Measurements from ENCODE around the gene DOCK11. TPM values are rescaled to one million over a fixed set of nuclear protein-coding genes. Genes with fewer than 3 reads are reported as not detected.

Gene DOCK11
- total and polyA plus RNA-seq, 2 donors (not counting 3 experiments of a cell fraction or from before 2014, with no cell fraction given), result 0.37 to 0.86 TPM

DNA sequence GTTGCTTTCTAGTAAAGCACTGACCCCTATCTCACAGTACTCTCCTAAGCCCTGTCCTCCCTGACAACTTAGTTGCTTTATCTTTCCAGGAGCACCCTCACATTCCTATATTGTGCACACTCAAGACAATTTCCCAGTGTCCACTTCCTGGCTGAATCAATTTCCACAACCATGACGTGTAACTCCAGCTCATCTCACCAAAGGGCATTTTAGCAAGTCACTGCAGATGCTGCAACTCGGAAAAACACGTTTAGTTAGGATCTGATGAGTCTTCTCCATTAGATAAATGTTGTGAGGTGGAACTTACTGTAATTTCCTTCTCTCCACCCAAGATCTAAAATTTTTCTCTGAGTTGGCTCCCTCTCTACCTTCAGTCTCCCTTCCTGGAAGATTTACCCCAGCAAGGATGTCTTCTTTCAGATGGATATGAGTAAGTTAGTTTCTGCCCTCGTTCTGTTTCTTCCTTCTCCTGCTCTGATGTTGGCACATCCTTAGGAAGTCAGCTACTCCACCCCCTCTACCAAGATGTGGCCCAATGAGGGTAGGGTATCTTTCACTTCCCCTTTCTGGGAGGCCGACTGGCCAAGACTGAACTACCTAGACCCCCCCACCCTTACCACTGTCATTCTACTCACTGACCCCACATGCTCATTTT is 203.0 kb downstream of the DOCK11 start:
- peaks cover 21% of the 10 kb centered on the region for H3K4me1 ChIP-seq (ENCODE audit: control insufficient read depth, extremely low read depth, insufficient read depth, low read length)
- H3K9me3 ChIP-seq (replicated peaks; ENCODE audit: control insufficient read depth, insufficient read depth, low read length), result no peaks in the 10 kb centered on the region
- intact Hi-C loops (cut with micrococcal nuclease) (no loop called here), dilution Hi-C loops (cut with MboI; ENCODE audit: extremely low pct_ligation_motif_present, low sequenced_read_pairs) (no loop called here)
- H3K36me3 ChIP-seq (ENCODE audit: control insufficient read depth in 2 of 2, extremely low read depth in 1 of 2, insufficient read depth in 2 of 2, low read length in 2 of 2), result no peaks in the 10 kb centered on the region
- peak overlapping the region; percentile 26 for H2AFZ ChIP-seq (ENCODE audit: low read depth, low read length)
- peak; percentile 1 for DNase-seq (ENCODE audit: low read depth, low spot score)
- no peaks in the 10 kb centered on the region for H3K79me2 ChIP-seq (ENCODE audit: control insufficient read depth, insufficient read depth, low read length)
- POLR2A ChIA-PET, result no interaction called here
- no peak overlapping the region for H3K4me2 ChIP-seq (ENCODE audit: insufficient read depth, low read length)
- CTCF ChIA-PET, result no interaction called here
- no TSS peak for BruUV-seq (replicated peaks)
- no peak overlapping the region for H3K4me3 ChIP-seq (replicated peaks in 1 of 3; ENCODE audit: insufficient read depth in 1 of 3, low read depth in 1 of 3, low read length in 3 of 3)
- peak; percentile 28 for FAIRE-seq
- H4K20me1 ChIP-seq (replicated peaks; ENCODE audit: control insufficient read depth, extremely low read depth, insufficient read depth, low read length), result no peaks in the 10 kb centered on the region
- H3K27ac ChIP-seq (ENCODE audit: insufficient read depth, low read depth, low read length), result no peak overlapping the region
- no peak overlapping the region for H3K9ac ChIP-seq (replicated peaks; ENCODE audit: extremely low read depth, insufficient read depth, low read length)
- TF ChIP-seq, protein P1, sequence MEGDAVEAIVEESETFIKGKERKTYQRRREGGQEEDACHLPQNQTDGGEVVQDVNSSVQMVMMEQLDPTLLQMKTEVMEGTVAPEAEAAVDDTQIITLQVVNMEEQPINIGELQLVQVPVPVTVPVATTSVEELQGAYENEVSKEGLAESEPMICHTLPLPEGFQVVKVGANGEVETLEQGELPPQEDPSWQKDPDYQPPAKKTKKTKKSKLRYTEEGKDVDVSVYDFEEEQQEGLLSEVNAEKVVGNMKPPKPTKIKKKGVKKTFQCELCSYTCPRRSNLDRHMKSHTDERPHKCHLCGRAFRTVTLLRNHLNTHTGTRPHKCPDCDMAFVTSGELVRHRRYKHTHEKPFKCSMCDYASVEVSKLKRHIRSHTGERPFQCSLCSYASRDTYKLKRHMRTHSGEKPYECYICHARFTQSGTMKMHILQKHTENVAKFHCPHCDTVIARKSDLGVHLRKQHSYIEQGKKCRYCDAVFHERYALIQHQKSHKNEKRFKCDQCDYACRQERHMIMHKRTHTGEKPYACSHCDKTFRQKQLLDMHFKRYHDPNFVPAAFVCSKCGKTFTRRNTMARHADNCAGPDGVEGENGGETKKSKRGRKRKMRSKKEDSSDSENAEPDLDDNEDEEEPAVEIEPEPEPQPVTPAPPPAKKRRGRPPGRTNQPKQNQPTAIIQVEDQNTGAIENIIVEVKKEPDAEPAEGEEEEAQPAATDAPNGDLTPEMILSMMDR (IDR thresholded peaks at IDR 0.05; ENCODE audit: extremely low read depth in 1 of 2, insufficient read depth in 1 of 2, low read depth in 1 of 2, low read length in 2 of 2), result no peak
- TF ChIP-seq POLR2AphosphoS5 (IDR thresholded peaks at IDR 0.05; ENCODE audit: insufficient read depth, low read depth, low read length) (no peak), MYC (IDR thresholded peaks at IDR 0.05; ENCODE audit: low read depth, low read length) (no peak), MAX (IDR thresholded peaks at IDR 0.05; ENCODE audit: insufficient read depth, insufficient read length) (no peak), POLR2A (IDR thresholded peaks at IDR 0.05; ENCODE audit: low read depth, low read length) (no peak), GATA2 (IDR thresholded peaks at IDR 0.05; ENCODE audit: insufficient read depth, insufficient read length, low read depth, low read length) (no peak), EZH2 (IDR thresholded peaks at IDR 0.05; ENCODE audit: borderline replicate concordance, low read depth, low read length, severe bottlenecking) (no peak), JUN (IDR thresholded peaks at IDR 0.05; ENCODE audit: borderline replicate concordance, insufficient read depth, insufficient read length, low read depth) (no peak)
- H3K9me1 ChIP-seq (replicated peaks; ENCODE audit: control insufficient read depth, extremely low read depth, insufficient read depth, low read length), result no peaks in the 10 kb centered on the region
- no peaks in the 10 kb centered on the region for H3K27me3 ChIP-seq (ENCODE audit: control insufficient read depth in 2 of 2, insufficient read depth in 2 of 2, low read length in 2 of 2)
